Central memory CD8-positive, alpha-beta T cell (primary cell): ENCODE data around the gene SLC44A3.
A peak's percentile ranks its signal among the peaks of the same experiment; 100 is the strongest.

ENCODE experiments used
- ATAC-seq: fragments of 150-1000 bp; cut with Tn5 transposase; replicated peaks from 2 replicates; pipeline ENCODE4 v1.10.0; 2022; ENCODE audit warnings: mild to moderate bottlenecking, moderate FRiP score, moderate number of reproducible peaks; ENCODE audit not compliant: poor library complexity, severe bottlenecking; ENCODE audit errors: extremely low read depth
- DNase-seq, 2 donors: peaks; one replicate each; pipeline ENCODE4 v3.0.0; 2021; ENCODE audit warnings: low spot score in 2 of 2
- H3K27ac Mint-ChIP-seq: one replicate; pipeline ENCODE4 v1.8.0; 2022; ENCODE audit warnings: low read depth, mild to moderate bottlenecking, moderate library complexity, mixed read lengths
- H3K27me3 Mint-ChIP-seq: one replicate; pipeline ENCODE4 v1.8.0; 2022; ENCODE audit warnings: mixed read lengths
- H3K36me3 Mint-ChIP-seq: one replicate; pipeline ENCODE4 v1.8.0; 2022; ENCODE audit warnings: mild to moderate bottlenecking, moderate library complexity, mixed read lengths; ENCODE audit not compliant: insufficient read depth
- H3K4me1 Mint-ChIP-seq: one replicate; pipeline ENCODE4 v1.8.0; 2022; ENCODE audit warnings: mixed read lengths
- H3K4me3 Mint-ChIP-seq: one replicate; pipeline ENCODE4 v1.8.0; 2022; ENCODE audit warnings: mild to moderate bottlenecking, moderate library complexity, mixed read lengths
- H3K9me3 Mint-ChIP-seq: one replicate; pipeline ENCODE4 v1.8.0; 2022; ENCODE audit warnings: mixed read lengths

The SLC44A3 gene

GRCh38 chr1:94819945-94820746, at the start of gene SLC44A3:
SLC44A3 (plus strand) TSS chr1:94820357; CDS start chr1:94820452, 95 bp downstream.
- H3K4me3 Mint-ChIP-seq = peak within 1 kb of the TSS; percentile 42
- DNase-seq = no peak
- peaks cover 63% of the 10 kb centered on the region for H3K27me3 Mint-ChIP-seq
- H3K27ac Mint-ChIP-seq = no peak within 1 kb of the TSS
- peak; percentile 43 for ATAC-seq
- H3K36me3 Mint-ChIP-seq = no peaks in the 10 kb centered on the region
- H3K4me1 Mint-ChIP-seq = peaks cover 6% of the 10 kb centered on the region
- no peaks in the 10 kb centered on the region for H3K9me3 Mint-ChIP-seq

DNA sequence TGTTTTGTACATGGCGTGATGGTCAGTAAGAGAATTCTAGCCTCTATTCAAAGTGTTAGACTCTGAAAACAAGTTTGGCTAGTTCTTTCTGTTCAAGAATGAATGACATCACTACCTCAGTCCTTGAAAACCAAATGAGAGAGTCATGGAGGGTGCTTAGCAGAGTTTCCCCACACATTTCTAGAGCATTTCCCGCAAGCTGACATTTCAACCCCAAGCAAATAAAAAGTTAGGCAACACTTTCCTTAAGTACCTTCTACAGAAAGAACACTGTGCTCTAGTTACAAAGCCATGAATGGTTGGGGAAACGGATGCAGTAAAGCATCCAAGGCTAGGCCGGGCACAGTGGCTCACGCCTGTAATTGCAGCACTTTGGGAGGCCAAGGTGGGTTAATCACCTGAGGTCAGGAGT, 47.9 kb upstream of the SLC44A3 start:
- no peaks in the 10 kb centered on the region for H3K4me1 Mint-ChIP-seq
- H3K27ac Mint-ChIP-seq = no peak overlapping the region
- ATAC-seq (no peak), DNase-seq (no peak)
- H3K4me3 Mint-ChIP-seq = no peak overlapping the region
- peaks cover 25% of the 10 kb centered on the region for H3K27me3 Mint-ChIP-seq
- peaks cover 3% of the 10 kb centered on the region for H3K9me3 Mint-ChIP-seq
- H3K36me3 Mint-ChIP-seq = no peaks in the 10 kb centered on the region

DNA sequence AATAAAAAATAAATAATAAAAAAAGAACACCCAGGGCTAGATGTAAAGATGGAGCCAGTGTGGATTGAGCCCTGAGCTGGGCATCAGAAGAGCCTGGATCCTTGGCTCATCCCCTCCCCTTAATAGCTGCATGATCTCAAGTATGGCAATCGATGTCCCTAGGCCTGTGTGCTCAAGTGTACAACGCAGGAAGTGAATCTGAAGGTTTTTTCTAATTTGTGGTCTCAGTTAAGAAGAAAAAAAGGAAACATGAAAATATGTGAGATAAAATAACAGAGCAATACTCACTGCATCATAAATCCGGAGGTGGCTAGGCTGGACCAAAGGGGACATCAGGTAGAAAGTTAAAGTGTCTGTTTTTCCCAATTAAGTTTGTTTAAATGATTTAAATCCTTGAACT, 47.3 kb upstream of the SLC44A3 start:
- ATAC-seq (no peak), DNase-seq (no peak)
- Mint-ChIP-seq H3K27ac (no peak overlapping the region), H3K36me3 (no peaks in the 10 kb centered on the region), H3K4me1 (no peaks in the 10 kb centered on the region), H3K9me3 (peaks cover 6% of the 10 kb centered on the region), H3K27me3 (peaks cover 25% of the 10 kb centered on the region), H3K4me3 (no peak overlapping the region)

GRCh38 chr1:94773296-94773809, 46.8 kb upstream of the SLC44A3 start:
- no peak overlapping the region for H3K4me3 Mint-ChIP-seq
- no peak overlapping the region for H3K27ac Mint-ChIP-seq
- no peaks in the 10 kb centered on the region for H3K4me1 Mint-ChIP-seq
- H3K27me3 Mint-ChIP-seq = peaks cover 25% of the 10 kb centered on the region
- H3K9me3 Mint-ChIP-seq = peaks cover 6% of the 10 kb centered on the region
- DNase-seq (no peak), ATAC-seq (no peak)
- H3K36me3 Mint-ChIP-seq = no peaks in the 10 kb centered on the region

GRCh38 chr1:94773931-94774422, 46.2 kb upstream of the SLC44A3 start:
- Mint-ChIP-seq H3K36me3 (no peaks in the 10 kb centered on the region), H3K4me1 (no peaks in the 10 kb centered on the region), H3K27me3 (peaks cover 26% of the 10 kb centered on the region), H3K4me3 (no peak overlapping the region), H3K9me3 (peaks cover 6% of the 10 kb centered on the region), H3K27ac (no peak overlapping the region)
- DNase-seq (no peak), ATAC-seq (no peak)

DNA sequence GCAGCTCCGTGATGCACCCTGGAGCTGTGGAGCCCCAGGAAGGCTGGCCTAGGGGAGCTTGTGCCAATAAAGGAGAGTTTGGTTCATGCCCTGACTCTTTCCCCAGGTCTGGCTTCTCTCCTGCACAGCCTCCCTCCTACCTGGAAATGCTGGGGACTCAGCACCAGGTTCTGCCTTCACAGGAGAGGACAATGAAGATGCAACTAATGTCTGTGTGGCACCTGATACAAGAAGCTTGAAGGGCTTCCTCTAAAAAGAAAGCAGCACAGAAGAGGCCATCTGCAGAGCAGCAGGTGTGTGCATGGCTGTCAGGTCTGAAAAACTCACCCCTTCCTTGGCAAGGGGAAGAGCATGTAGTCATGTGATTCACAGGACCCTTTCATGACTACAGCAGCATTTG, 43.7 kb upstream of the SLC44A3 start:
- ATAC-seq (no peak), DNase-seq (no peak)
- Mint-ChIP-seq H3K9me3 (peaks cover 6% of the 10 kb centered on the region), H3K4me1 (no peaks in the 10 kb centered on the region), H3K36me3 (no peaks in the 10 kb centered on the region), H3K4me3 (no peak overlapping the region), H3K27me3 (peaks cover 51% of the 10 kb centered on the region), H3K27ac (no peak overlapping the region)

DNA sequence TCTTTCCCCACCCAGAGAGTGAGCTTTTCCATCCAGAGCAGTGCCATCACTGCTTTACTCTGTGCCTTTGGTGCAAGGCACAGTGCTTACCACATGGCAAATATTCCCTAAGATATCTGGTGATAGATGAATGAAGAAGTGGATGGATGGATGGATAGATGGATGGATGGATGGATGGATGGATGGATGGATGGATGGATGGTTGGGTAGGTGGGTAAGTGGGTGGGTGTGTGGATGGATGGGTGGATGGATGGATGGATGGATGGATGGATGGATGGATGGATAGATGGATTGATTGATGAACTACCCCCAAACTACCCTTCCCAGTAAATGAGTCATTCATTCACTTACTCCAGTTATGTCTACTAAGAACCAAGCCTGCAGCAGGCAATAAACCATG, 42.9 kb upstream of the SLC44A3 start:
- no peak for DNase-seq
- H3K4me3 Mint-ChIP-seq = no peak overlapping the region
- peaks cover 6% of the 10 kb centered on the region for H3K9me3 Mint-ChIP-seq
- no peaks in the 10 kb centered on the region for H3K36me3 Mint-ChIP-seq
- no peak for ATAC-seq
- no peaks in the 10 kb centered on the region for H3K4me1 Mint-ChIP-seq
- peaks cover 52% of the 10 kb centered on the region for H3K27me3 Mint-ChIP-seq
- H3K27ac Mint-ChIP-seq = no peak overlapping the region

GRCh38 chr1:94778808-94779207, 41.3 kb upstream of the SLC44A3 start:
- ATAC-seq (no peak), DNase-seq (no peak)
- no peaks in the 10 kb centered on the region for H3K36me3 Mint-ChIP-seq
- H3K4me1 Mint-ChIP-seq = no peaks in the 10 kb centered on the region
- H3K27ac Mint-ChIP-seq = no peak overlapping the region
- H3K9me3 Mint-ChIP-seq = peaks cover 6% of the 10 kb centered on the region
- no peak overlapping the region for H3K4me3 Mint-ChIP-seq
- peaks cover 47% of the 10 kb centered on the region for H3K27me3 Mint-ChIP-seq

DNA sequence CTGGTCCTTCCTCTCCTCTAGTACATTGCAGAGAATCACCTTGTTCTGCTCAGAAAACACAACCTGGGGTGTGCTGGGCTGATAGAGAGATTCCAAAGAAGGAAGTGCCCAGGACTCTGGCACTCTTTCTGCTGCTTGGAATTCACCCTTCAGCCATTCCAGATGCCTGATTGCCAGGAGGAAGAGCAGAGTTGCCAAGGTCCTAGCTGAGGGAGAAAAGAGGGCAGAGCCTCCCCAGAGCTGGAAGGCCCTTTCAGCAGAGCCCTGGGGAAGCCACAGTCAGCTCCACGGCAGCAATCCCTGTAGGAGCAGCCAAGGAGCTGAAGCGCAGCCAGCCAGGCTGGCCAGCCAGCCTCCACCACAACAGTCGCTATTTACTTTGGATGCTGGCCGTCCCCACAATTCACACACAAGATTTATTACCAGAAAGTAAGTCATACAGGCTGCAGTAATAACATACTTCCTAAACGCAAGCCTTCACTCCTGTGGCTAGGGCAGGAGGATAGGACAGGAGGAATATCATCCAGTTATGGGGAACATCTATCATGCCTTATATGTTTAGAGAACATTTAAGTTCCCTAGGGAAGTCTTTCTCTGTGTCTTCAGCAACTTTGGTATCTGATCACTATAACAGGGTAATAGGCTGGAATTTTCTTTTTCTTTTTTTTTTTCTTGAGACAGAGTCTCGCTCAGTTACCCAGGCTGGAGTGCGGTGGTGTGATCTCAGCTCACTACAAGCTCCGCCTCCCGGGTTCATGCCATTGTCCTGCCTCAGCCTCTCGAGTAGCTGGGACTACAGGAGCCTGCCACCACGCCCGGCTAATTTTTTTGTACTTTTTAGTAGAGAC, 36.6 kb upstream of the SLC44A3 start:
- no peaks in the 10 kb centered on the region for H3K9me3 Mint-ChIP-seq
- H3K36me3 Mint-ChIP-seq = no peaks in the 10 kb centered on the region
- H3K4me1 Mint-ChIP-seq = no peaks in the 10 kb centered on the region
- H3K4me3 Mint-ChIP-seq = no peak overlapping the region
- DNase-seq (no peak), ATAC-seq (no peak)
- H3K27me3 Mint-ChIP-seq = peaks cover 80% of the 10 kb centered on the region
- no peak overlapping the region for H3K27ac Mint-ChIP-seq

- Mint-ChIP-seq H3K27ac (no peak overlapping the region), H3K36me3 (no peaks in the 10 kb centered on the region), H3K4me1 (no peaks in the 10 kb centered on the region), H3K9me3 (no peaks in the 10 kb centered on the region), H3K27me3 (peaks cover 82% of the 10 kb centered on the region), H3K4me3 (no peak overlapping the region)
- DNase-seq (no peak), ATAC-seq (no peak)
These were observed 36.0 kb upstream of the SLC44A3 start for GRCh38 chr1:94784190-94784515.

DNA sequence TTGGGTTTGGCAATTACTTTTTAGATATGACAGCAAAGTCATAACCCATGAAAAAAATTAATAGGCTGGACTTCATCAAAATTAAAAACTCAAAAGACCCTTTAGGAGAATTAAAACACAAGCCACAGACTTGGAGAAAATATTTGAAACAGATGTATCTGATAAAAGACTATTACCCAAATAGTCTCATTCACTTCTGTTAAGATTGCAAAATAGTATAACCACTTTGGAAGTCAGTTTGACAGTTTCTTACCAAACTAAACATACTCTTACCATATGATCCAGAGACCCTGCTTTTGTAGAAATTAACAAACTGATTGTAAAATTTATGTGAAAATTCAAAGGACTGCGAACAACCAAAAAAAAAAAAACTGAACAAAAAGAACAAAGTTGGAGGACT, 32.5 kb upstream of the SLC44A3 start:
- H3K27me3 Mint-ChIP-seq = peaks cover 54% of the 10 kb centered on the region
- no peak for DNase-seq
- no peaks in the 10 kb centered on the region for H3K36me3 Mint-ChIP-seq
- H3K4me3 Mint-ChIP-seq = no peak overlapping the region
- ATAC-seq = no peak
- peaks cover 6% of the 10 kb centered on the region for H3K4me1 Mint-ChIP-seq
- no peak overlapping the region for H3K27ac Mint-ChIP-seq
- no peaks in the 10 kb centered on the region for H3K9me3 Mint-ChIP-seq

DNA sequence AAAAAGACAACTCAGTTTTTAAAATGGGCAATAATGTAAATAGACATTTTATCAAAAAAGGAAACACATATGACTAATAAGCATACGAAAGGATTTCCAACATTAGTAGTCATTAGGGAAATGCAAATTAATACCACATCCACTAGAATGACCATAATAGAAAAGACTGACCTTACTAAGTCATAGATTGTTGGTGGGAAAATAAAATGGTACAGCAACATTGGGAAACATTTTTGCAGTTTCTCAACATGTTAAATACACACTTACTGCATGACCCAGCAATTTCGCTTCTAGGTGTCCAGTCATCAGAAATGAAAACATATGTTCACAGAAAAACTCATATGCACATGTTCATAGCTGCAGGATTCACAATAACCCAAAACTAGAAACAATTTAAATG, 29.9 kb upstream of the SLC44A3 start:
- no peak for DNase-seq
- H3K36me3 Mint-ChIP-seq = no peaks in the 10 kb centered on the region
- peaks cover 32% of the 10 kb centered on the region for H3K27me3 Mint-ChIP-seq
- no peaks in the 10 kb centered on the region for H3K9me3 Mint-ChIP-seq
- no peak overlapping the region for H3K4me3 Mint-ChIP-seq
- no peak for ATAC-seq
- H3K27ac Mint-ChIP-seq = no peak overlapping the region
- peaks cover 6% of the 10 kb centered on the region for H3K4me1 Mint-ChIP-seq

GRCh38 chr1:94790670-94791069, 29.5 kb upstream of the SLC44A3 start:
- peaks cover 6% of the 10 kb centered on the region for H3K4me1 Mint-ChIP-seq
- no peak for DNase-seq
- peaks cover 32% of the 10 kb centered on the region for H3K27me3 Mint-ChIP-seq
- no peaks in the 10 kb centered on the region for H3K9me3 Mint-ChIP-seq
- no peaks in the 10 kb centered on the region for H3K36me3 Mint-ChIP-seq
- H3K4me3 Mint-ChIP-seq = no peak overlapping the region
- H3K27ac Mint-ChIP-seq = no peak overlapping the region
- no peak for ATAC-seq
